Measurements from ENCODE around the gene SLC34A2.
"Not testable (repeated sequence)": the region's sequence is repeated elsewhere in the genome, so short reads cannot be mapped to it uniquely, and the experiment has no call there.

The SLC34A2 gene

DNA sequence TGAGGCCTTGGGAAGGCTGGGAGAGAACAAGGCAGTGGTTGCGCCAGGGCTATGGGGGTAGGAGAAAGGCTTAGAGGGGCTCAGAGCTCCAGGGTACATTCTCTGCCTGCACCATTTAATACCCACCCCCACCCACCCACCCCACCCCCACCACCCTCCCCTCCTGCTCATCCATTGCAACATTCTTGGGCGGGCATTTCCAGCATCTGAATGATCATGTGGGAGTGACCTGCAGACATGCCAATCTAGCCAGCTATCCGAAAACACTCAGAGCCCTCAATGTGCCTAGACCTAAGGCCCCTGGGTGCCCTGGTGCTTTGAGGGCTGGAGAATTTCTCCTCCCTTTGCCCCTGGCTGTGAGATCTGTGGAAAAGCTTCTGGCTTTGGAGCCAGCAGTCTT is 3.1 kb downstream of the SLC34A2 start:
- no peak overlapping the region for H3K4me3 ChIP-seq (ENCODE audit: control insufficient read depth, low read depth, low read length)
- DNase-seq (ENCODE audit: low read depth) = no peak
- TF ChIP-seq, protein P1, sequence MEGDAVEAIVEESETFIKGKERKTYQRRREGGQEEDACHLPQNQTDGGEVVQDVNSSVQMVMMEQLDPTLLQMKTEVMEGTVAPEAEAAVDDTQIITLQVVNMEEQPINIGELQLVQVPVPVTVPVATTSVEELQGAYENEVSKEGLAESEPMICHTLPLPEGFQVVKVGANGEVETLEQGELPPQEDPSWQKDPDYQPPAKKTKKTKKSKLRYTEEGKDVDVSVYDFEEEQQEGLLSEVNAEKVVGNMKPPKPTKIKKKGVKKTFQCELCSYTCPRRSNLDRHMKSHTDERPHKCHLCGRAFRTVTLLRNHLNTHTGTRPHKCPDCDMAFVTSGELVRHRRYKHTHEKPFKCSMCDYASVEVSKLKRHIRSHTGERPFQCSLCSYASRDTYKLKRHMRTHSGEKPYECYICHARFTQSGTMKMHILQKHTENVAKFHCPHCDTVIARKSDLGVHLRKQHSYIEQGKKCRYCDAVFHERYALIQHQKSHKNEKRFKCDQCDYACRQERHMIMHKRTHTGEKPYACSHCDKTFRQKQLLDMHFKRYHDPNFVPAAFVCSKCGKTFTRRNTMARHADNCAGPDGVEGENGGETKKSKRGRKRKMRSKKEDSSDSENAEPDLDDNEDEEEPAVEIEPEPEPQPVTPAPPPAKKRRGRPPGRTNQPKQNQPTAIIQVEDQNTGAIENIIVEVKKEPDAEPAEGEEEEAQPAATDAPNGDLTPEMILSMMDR (conservative IDR thresholded peaks at IDR 0.05; ENCODE audit: control insufficient read depth, insufficient read depth, low read depth, low read length) = no peak

DNA sequence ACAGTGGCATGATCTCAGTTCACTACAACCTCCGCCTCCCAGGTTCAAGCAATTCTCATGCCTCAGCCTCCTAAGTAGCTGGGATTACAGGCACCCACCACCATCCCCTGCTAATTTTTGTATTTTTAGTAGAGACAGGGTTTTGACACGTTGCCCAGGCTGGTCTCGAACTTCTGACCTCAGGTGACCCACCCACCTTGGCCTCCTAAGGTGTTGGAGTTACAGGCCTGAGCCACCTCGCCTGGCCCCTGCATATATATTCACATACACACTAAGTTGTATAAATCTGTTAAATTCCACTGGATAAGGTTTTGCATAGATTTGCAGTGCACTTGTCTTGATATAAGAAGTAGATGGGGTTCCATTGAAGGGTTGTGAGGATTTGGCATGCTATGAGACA is 5.8 kb downstream of the SLC34A2 start:
- H3K4me3 ChIP-seq (ENCODE audit: control insufficient read depth, low read depth, low read length); DNase-seq (ENCODE audit: low read depth): not testable (repeated sequence)

DNA sequence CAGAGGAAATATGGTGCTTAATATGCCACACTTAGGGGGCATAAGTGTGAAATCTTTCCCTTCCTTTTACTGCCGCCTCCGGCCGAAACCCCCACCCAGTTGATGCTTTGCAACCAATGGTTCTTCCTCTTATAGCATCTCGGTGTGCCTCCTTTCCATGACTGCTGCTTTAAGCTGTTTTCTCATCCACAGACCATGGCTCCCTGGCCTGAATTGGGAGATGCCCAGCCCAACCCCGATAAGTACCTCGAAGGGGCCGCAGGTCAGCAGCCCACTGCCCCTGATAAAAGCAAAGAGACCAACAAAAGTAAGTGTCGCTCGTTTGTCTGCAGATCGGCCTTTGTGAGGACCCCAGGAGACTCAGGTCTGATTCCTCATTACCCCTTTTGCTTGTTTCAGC is 6.7 kb downstream of the SLC34A2 start:
- TF ChIP-seq, protein P1 (conservative IDR thresholded peaks at IDR 0.05; ENCODE audit: control insufficient read depth, insufficient read depth, low read depth, low read length) = no peak
- H3K4me3 ChIP-seq (ENCODE audit: control insufficient read depth, low read depth, low read length) = no peak overlapping the region
- no peak for DNase-seq (ENCODE audit: low read depth)

DNA sequence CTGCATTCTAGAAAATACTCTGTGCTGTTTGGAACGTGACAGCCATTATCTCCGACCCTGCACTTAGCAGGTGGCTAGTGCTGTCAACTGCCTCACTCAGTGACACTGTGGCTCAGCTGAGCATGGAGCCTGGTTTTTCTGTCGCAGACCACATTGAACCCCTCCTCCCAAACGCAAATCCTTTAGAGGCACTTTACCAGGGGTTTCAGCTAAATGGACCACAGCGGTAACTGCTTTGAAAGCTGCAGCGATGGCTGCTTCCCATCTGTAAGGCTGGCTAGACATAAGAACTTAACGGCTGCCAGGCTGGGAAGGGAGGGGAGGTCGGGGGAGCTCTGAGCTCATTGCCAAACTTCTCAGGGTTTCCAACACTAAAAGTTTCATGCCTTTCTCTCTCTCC is 8.1 kb downstream of the SLC34A2 start:
- no peak for DNase-seq (ENCODE audit: low read depth)
- TF ChIP-seq, protein P1 (conservative IDR thresholded peaks at IDR 0.05; ENCODE audit: control insufficient read depth, insufficient read depth, low read depth, low read length) = no peak
- H3K4me3 ChIP-seq (ENCODE audit: control insufficient read depth, low read depth, low read length) = no peak overlapping the region

DNA sequence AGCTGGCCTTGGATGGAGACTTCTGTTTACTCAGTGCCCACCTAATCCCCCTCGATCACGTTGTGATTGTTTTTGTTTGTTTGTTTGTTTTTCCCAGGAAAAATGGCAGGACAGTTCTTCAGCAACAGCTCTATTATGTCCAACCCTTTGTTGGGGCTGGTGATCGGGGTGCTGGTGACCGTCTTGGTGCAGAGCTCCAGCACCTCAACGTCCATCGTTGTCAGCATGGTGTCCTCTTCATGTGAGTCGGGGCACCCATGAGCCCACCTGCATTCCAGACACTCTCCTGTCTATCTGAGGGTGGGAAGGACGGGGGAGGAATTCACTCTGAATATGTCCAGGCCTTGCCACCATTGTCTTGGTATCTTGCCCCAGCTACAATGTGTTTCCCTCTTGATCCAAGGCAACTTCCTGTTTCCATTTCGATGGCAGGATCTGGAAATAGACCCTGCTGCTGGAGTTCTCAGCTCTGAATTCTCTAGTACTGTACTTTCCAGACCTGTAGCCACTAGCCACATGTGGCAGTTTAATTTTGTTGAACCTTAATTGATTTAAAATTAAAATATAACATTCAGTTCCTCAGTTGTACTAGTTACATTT is 10.5 kb downstream of the SLC34A2 start:
- no peak for DNase-seq (ENCODE audit: low read depth)
- H3K4me3 ChIP-seq (ENCODE audit: control insufficient read depth, low read depth, low read length) = no peak overlapping the region
- TF ChIP-seq, protein P1 (conservative IDR thresholded peaks at IDR 0.05; ENCODE audit: control insufficient read depth, insufficient read depth, low read depth, low read length) = no peak

DNA sequence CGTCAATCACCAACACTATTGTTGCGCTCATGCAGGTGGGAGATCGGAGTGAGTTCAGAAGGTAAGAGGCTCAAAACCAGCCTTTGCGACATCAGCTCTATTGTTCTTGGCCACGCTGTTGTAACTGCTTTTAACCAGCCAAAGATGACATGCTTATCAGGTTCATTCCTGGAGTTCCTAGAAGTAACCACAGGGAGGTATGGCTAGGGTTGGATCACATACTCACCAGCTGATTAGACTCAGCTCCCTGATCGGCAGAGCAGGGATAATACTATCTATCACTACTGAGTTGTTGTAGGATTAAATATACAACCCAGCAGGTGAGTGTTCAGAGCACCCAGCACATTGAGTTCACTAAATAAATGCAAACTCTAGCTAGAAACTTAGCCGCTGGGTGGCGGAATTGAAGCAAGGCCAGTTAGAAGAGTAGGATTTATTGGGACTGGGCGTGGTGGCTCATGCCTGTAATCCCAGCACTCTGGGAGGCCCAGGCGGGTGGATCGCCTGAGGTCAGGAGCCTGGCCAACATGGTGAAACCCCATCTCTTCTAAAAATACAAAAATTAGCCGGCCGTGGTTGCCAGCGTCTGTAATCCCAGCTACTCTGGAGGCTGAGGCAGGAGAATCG is 12.4 kb downstream of the SLC34A2 start:
- no peak overlapping the region for H3K4me3 ChIP-seq (ENCODE audit: control insufficient read depth, low read depth, low read length)
- no peak for DNase-seq (ENCODE audit: low read depth)
- TF ChIP-seq, protein P1 (conservative IDR thresholded peaks at IDR 0.05; ENCODE audit: control insufficient read depth, insufficient read depth, low read depth, low read length) = no peak

DNA sequence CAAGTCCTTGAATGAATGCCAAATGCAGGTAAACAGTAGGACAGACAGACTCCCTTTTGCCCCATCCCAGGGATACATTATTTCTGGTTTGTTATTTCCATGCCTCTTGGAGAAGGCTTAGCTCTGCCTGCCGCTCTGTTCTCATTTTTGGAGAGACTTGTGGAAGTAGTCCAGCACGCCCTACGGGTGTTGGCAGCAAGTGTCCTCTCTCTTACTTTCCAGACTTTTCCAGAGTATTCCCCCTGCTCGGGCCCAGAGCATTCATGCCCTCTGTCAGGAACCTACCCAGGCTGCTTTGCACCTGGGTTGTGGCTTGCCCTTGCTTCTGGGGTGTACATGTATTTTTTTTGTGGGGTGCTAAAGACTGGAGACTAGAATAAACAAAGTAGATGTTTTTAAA is 15.3 kb downstream of the SLC34A2 start:
- H3K4me3 ChIP-seq (ENCODE audit: control insufficient read depth, low read depth, low read length) = no peak overlapping the region
- DNase-seq (ENCODE audit: low read depth) = no peak
- TF ChIP-seq, protein P1 (conservative IDR thresholded peaks at IDR 0.05; ENCODE audit: control insufficient read depth, insufficient read depth, low read depth, low read length) = no peak

All from fibroblast of mammary gland (primary cell).